HEK293 (cell line): Measurements from ENCODE around the gene ERN2.

ENCODE experiments used
- ZNF175 ChIP-seq: fragments of 450-650 bp; formaldehyde crosslinking; IDR thresholded peaks from 2 replicates; pipeline ENCODE4 v1.5.1; 2016; ENCODE audit warnings: missing biosample characterization, missing genetic modification characterization
- ZNF202 ChIP-seq: fragments of 450-650 bp; formaldehyde crosslinking; IDR thresholded peaks from 2 replicates; pipeline ENCODE4 v1.5.1; 2016; ENCODE audit warnings: missing biosample characterization, missing genetic modification characterization, borderline replicate concordance
- ZNF692 ChIP-seq: fragments of 450-650 bp; formaldehyde crosslinking; IDR thresholded peaks from 2 replicates; pipeline ENCODE4 v1.5.1; 2016; ENCODE audit warnings: missing biosample characterization, missing genetic modification characterization

DNA sequence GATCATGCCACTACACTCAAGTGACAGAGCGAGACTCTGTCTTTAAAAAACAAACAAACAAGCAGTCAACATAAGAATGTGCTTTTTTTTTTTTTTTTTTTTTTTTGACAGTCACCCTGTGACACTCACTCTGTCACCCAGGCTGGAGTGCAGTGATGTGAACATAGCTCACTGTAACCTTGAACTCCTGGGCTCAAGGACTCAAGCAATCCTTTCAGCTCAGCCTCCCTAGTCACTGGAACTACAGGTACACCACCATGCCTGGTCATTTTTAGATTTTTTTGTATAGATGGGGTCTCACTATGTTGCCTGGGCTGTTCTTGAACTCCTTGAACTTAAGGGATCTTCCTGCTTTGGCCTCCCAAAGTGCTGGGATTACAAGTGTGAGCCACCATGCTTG, 26.5 kb upstream of the ERN2 start:
- TF ChIP-seq ZNF175 (no peak), ZNF202 (tag by site-specific recombination) (no peak), ZNF692 (no peak)
